Activated CD8-positive, alpha-beta memory T cell treated with anti-CD3 and anti-CD28 coated beads, Interleukin-2, amount 50 U/mL, for 1 hour (primary cell): ENCODE data around the gene GRPEL1.
A peak's percentile ranks its signal among the peaks of the same experiment; 100 is the strongest.

ENCODE experiments used
- DNase-seq: peaks from one replicate; pipeline ENCODE4 v3.0.0-alpha.2; 2020; ENCODE audit errors: extremely low read depth

Gene GRPEL1

DNA sequence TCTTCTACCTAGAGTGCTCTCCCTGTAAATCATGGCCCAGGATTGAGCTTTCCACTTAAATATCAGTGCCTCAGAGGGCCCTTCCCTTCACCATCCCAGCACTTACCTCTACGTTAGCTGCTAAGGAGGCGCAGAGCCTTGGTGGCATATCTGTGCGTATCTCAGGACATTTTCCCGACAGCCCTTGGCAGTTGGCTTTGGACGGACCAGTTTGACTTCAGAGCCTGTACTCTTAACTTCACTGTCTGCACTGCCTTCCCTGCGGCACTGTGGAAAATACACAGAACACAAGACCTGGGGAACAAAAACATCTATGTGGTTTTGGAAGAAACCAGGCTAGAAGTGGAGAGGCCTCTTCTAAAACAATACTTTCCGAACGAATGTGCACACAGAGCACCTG is 22.3 kb downstream of the GRPEL1 start:
- DNase-seq: no peak

DNA sequence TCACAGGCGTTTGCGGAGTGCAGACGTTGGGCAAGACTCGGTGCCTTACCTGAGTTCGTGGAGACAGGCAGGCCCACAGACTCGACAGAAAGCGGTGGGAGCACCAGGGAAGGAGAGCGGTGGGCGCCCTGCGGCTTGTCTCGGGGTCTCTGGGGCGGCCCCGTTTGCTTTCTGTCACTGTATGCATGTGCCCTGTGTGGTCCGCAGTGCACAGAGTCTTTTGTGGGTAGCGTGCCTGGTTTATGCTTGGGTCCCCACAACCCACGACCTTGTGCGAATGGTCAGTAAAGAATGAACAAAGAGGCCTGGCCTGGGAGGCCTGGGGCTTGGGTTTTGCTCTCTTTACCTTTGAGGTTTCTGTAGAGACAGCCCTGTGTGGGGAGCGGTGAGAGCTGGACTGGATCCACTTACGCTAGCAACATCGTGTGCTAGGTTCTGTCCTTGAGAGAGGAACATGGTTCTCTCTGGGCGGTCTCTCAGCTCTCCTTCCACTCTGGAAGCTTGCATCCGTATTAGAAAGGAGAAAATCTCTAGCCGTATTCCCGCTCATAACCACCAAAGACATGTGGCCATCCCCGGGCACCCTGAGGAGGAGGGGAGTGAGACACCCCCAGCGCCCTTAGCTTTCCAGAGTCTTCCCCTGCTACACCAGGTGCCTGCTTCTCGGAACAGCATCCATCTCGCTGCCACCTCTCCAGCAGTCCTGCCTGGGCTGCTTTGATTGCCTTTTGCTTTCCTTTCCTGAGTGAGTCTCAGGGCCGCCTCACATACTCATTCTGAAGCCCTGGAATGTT is 23.5 kb downstream of the GRPEL1 start:
- no peak for DNase-seq

DNA sequence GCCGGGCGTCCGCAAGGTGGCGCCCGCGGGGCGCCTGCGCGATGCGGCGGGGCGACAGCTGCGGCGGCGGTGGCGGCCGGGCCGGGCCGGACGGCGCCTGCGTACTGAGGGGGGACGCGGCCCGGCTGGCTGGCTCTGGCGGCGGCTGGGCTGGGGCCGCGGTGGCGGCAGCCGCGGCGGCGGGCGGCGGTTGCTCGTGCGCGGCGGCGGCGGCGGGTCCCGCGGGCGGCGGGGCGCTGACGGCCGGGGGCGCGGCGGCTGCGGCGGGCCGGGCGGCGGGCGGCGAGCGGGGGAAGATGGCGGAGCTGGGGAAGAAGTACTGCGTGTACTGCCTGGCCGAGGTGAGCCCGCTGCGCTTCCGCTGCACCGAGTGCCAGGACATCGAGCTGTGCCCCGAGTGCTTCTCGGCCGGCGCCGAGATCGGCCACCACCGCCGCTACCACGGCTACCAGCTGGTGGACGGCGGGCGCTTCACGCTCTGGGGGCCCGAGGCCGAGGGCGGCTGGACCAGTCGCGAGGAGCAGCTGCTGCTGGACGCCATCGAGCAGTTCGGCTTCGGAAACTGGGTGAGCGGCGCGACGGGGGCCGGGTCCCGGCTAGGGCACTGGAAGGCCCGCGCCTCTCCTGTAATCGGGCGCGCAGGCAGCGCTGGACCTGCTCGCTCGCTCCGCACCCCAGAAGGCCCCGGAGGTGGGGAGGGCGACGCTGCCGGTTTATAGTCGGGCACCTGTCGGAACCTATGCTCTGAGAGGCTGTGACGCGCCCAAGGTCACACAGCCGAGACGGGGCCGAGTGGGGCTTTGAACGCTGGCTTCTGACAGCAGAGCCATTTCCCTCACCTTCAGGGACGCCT is 24.4 kb downstream of the GRPEL1 start, which contains the start of gene TADA2B:
TSS of gene TADA2B (plus strand) at position 89 of the 853 bp plus-strand sequence. CDS start at position 297, 208 bp downstream.
- no peak for DNase-seq

DNA sequence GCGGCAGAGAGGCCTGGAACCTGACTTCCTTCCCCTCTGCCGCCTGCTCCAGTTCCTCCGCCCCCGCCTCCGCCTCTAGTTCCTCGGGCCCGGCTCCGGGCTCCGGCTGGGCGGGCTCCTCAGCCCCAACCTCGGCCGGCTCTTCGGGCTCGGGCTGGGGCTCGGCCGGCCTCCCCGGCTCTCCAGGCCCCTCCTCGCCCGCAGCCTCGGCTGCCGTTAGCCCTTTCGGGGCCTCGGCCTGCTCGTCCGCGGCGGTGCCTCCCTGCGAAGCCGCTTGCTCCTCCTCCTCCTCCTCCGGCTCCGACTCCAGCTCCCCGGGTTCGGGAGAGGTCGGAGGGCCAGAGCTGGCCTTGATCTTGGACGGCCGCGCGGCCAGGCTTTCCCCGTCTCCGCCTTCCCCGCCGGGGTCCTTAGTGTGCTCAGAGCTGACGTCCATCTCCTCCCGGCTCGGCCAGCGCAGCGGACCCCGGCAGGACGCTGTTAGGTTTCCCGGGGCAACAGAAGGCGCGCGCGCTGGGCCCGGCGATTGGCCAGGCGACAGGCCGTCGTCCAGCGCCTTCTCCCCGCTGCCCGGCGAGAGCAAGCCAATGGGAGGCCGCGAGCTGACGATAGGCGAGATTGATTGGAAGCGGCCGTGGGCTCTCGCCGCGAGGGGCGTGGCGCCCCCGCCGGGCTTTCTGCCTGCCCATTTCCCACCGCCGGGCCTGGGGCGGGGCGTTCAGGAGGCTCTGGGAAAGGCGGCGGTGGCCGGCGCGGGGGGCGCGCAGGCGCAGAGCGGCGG is 25.2 kb downstream of the GRPEL1 start:
- peak; percentile 70 for DNase-seq

DNA sequence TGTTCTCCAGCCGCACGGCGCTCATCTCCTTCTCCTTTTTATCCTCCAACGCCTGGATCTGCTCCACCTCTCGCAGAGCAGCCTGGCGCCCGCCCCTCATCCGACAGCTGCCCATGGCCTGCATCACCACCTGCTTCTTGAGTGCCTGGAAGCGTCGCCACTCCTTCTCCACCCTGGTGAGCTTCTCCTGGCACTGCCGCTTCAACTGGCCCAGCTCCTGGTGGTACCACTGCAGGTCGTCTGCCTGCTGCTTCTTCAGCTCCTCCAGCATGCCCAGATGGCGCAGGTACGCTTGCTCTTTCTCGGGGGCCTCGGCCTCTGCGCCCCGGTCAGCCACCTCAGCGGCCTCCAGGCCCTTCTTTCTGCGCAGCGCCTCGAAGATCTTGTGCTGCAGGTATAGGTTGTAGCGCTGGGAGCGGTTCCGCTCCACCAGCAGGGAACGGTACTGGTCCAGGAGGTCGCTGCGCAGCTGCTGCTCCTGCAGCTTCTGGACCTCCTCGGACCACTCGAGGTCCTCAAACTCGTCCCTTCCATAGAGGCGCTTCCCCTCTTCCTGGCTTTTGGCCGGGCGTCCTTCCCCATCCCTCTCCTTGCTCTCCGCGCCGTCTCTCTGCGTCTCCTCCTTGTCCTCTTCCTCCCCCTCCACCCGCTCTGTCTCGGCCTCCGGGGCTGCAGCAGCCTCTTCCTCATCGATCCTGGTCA is 25.9 kb downstream of the GRPEL1 start:
- DNase-seq: no peak

DNA sequence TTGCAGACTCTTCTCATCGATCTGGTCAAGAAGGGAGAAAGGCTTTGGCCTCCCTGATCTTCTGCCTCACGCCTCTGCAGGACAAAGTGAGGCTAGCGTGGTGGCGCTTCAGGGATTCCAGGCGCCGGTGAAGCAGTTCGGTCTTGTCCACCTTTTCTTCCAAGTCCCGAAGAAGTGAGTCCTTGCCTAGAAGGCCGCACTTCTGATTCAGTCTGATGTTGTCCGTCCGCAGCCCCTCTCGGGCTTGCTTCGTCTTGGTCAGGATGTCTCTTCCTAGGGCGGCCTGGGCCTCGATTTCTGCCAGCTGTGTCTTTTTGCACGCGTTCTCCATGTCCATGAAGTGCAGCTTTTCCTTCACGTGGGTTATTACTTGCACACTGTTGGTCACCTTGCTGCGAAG is 26.6 kb downstream of the GRPEL1 start:
- DNase-seq: no peak

DNA sequence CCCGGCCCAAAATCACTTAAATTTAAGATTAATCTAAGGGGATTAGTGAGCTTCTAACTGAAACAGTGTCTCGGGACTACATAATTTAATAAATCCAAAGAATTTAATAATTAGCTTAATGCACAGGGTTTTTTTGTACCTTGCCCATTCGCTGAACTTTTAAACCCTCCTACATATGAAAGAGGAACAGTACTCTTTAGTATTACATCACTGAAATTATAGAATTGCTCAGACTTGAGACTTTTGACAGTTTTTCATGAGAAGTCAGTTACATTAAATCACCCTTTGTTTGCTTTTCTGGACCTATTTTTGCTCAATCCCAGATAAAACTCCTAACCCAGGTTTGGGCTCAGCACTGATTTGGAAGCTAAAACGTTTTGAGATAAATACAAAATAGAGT is 27.1 kb downstream of the GRPEL1 start:
- no peak for DNase-seq

DNA sequence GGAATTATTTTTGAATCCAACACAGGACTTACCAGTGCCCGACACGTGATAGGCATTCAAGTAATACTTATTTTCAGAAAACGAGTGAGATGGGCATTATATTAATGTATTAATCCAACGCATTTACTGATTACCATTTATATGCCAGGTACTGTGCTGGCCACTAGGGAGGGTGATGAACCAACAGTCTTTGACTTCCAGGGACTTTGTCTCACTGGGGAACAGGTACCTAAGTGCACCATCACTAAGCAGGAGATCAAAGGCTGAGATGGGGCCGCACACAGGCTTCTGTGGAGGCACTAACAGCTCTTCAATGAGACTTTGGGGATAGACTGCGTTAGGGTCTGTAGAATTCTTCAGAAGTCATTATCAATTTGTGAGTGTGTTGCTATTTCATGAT is 30.4 kb downstream of the GRPEL1 start:
- DNase-seq: no peak

DNA sequence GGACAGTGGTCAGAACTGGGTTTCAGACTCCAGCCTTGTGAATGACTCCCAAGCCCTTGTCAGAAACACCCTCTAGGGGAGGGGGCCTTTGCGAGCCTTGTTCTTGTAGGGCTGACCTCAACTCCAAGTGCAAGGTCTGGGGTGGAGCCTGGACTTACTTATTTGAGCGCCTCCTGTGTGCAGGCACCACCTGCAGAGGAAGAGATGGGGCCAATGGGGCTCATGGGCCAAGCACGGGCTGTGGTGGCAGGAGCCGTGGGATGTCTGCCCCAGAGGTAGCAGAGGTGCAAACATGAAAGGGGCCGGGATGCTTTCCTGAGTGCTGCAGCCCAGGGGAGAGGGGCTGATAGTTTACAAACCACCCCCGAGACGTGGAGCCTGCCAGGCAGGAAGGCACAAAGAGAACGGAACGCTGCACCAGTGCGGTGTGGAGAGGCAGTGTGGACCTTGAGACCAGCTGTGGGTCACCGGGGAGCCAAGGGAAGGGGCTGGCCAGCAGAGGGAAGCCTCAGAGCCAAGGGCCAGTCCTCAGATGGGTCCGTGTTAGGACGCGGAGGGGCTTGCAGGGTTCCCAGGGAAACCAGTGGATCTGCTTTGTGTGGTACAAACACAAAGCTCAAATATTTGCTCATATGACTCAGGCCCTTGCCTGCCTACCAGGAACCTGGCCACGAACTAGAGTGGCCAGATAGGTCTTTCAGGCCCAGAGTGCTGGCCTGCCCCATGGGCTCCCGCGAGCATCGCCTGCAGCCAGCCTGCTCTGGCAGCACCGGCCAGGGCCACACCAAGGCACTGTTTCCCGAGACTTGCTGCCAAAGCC is 33.4 kb downstream of the GRPEL1 start:
- no peak for DNase-seq

DNA sequence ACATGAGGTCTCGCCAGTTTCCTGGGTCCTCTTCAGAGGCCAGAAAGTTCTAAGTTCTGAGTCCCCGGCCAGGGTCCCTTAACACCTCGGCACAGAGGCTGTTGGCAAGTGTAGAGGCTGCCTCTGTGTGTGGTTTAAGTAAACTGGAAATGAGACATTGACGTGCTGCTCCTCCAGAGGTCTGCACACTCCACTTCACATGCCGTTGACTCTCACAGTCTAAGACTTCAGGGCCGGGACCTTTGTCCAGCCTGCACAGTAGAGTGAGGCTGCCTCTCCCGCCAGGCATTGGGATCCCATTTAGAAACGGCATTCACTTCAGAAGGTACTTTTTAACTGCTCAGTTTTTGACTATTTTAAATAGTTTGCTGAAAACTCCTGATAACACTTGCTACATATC is 35.3 kb downstream of the GRPEL1 start:
- DNase-seq: no peak

DNA sequence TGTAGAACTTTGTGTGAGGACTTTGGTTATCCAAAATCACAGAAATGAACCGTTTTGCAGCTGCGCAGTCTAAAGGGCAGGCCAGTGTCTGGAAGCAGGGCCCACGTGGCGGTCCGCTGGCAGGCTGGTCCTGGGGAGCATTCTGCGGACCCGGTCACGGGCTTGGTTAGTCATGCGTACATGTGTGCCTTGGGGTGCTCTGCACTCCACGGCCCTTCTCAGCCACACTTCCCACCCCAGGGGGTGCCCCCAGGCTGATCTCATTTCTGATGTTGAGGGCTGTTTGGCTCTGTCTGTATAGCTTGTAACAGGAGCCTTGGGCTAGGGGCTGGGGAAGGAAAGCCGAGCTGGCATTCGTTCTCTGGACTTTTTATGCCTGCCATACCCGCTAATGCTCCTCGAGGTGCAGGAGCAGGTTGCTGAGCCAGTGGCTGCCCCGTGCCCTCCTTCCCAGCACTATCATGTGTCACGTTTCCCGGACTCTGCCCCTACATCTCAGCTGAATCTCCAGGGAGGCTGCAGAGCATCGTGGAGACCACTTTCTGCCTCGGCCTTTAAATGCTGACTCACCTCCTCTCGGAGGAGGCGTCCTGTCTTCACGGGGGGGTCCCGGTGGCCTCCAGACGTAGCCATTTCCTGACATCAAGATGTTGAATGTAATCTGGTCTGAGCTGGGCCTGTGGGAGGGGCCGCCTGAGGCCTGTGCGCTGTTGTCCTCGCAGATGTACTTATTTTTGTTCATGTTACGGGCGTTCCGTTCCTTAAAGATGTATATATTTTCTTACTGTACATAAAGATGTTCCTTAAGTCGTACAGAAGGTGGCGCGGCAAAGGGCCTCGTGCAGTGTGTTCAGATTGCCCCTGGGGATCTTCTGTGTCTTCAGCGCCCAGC is 36.1 kb downstream of the GRPEL1 start:
- DNase-seq: no peak

DNA sequence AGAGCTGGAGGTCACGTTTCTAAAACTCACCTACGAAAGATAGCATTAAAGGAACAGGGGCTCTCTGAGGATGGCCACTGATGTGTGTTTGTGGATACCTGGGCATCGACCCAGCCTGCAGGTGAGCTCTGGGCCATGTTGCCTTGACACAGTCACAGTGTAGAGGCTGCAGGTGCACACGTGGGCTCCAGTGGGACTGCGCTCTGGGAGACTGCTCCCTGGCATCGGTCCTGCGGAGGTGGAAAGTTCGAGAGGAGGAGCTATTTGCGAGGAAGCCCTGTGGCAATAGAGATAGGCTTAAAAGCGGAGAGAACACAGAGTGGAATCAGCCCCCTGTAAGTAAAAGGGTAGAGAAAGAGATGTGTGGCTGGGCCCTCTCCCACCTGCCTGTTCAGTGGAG is 37.0 kb downstream of the GRPEL1 start:
- no peak for DNase-seq

DNA sequence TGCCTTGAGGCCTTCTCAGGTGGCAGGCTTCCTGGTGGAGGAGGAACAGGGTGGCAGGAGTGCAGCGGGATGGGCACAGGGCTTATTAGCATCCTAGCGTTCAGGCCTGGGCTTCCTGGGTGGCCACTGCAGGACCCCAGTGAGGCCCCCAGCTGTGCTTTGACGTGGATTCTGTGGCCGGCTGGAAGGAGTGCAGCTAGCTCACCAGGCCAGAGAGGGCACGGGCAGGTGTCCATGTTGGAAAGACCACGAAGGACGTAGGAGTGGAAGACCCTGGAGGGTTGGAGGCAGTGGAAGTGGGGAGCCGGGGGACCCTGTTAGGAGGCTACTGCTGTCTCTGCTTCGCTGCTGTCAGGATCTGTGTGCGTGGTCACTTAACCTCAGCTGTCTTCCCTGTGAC is 37.9 kb downstream of the GRPEL1 start:
- no peak for DNase-seq

DNA sequence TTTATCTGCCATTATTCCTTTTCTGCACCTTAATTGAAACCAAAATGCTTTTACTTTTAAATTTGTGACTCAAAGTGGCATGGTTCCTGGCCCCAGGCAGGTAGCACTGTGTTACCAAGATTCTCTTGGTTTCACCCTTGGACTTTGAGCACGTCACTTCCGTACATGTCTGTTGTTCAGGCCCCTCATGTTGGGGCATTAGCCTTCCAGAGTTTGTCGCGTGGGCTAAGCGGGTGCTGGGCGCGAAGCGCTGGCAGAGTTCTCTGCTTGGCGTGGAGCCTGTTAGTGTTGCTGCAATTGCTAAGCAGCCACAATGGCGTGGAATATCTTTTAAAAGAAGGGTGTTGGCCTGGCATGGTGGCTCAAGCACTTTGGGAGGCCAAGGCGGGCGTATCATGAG is 38.7 kb downstream of the GRPEL1 start:
- DNase-seq: no peak

DNA sequence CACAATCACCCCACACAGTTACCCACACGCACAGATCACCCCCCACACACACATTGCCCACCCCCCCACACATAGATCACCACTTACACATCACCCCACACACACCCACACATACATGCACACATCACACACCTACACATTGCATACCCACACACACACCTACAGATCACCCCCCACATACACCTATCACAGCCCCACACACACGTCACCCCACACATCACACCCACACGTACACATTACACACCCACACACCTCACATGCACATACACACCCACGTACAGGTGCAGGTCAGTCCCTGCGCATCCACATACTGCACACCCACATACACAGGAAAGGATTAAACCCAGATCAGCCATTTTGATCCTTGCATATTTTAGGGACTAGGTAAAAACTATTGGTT is 40.0 kb downstream of the GRPEL1 start:
- DNase-seq: no peak

DNA sequence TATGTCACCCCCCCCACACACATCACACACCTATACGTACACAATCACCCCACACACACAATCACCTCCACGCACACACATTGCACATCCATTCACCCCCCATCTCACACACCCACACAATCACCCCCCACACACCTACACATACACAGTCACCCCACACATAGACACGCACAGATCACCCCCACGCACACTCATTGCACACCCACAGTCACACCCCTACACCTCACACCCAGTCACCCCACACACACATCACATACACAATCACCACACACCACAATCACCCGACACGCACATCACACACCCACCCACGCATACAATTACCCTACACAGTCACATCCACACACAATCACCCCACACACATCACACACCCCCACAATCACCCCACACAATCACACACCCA is 40.6 kb downstream of the GRPEL1 start:
- no peak for DNase-seq

DNA sequence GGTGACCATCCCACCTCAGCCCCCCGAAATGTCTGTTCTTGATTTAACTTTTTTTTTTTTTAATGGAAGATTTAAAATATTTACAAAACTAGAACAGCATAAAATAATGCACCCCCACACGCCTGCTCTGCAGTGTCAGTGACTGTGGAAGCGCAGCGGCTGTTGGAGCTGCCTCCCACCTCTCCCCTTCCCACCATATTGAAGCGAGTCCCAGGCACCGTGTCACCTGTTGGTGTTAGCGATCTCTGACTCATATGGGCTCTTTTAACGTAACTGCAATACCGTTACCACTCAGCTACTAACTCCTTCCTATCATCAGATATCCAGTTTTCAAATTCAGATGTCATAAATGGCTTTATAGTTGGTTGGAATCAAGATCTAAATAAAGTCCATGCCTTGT is 41.8 kb downstream of the GRPEL1 start:
- no peak for DNase-seq

DNA sequence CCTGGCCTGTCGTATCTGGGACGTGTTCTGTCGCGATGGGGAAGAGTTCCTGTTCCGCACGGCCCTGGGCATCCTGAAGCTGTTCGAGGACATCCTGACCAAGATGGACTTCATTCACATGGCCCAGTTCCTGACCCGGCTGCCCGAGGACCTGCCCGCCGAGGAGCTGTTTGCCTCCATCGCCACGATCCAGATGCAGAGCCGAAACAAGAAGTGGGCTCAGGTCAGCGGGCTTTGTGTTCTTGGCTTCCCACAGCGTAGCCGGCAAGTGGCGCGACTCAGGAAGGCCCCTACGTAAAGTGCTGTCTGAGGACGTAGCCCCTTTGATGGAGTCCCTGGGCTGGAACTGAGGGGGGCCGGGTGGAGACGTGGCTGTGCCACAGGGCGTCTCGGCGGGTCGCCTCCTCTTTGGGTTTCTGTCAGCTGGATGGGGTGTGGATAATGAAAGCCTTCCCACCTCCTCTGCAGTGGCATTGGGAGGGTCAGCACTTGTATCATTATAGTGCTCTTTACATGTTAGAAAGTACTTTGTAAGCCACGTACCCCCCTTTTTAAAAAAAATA is 42.7 kb downstream of the GRPEL1 start:
- no peak for DNase-seq

DNA sequence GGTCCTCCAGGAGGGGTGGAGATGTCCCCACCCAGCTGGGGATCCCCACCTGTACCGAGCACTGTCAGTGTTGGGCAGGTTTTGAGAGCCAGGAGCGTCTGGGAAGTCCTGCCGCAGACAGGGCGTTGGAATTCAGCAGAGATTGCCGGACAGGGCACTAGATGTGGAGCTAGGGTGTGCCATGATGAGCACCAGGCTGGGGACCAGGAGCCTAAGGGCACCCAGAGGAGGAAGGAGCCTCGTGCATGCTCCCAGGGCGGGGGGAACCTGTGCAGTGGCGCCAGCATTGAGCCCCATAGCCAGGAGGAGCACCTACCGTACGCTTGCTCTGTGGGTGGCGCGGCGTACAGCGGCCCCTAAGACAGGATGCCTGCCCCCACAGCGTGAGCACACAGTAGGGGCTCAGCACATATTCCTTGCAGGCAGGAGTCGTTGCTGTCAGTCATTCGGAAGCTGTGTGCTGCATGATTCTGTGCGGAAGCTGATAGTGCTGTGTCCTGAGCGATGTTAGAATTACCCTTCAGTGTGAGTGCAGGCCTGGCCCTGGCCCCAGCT is 43.5 kb downstream of the GRPEL1 start:
- no peak for DNase-seq
